Activated naive CD4-positive, alpha-beta T cell treated with anti-CD3 and anti-CD28 coated beads for 36 hours (primary cell): ENCODE results near the gene AHNAK2. TPM values are rescaled to one million over a fixed set of nuclear protein-coding genes. Genes with fewer than 3 reads are reported as not detected.

ENCODE experiments used
- CTCF ChIA-PET: fragments of 350-600 bp; sonication (Branson Sonifier 250); formaldehyde crosslinking; loops from one replicate; lab custom pipeline; 2021; ENCODE audit warnings: antibody characterized with exemption; lab: Charles Lee
- DNase-seq: peaks from one replicate; pipeline ENCODE4 v3.0.0-alpha.2; 2020
- H3K27ac Mint-ChIP-seq: one replicate; pipeline ENCODE4 v1.8.0; 2021; ENCODE audit warnings: mild to moderate bottlenecking, mixed read lengths
- H3K27me3 Mint-ChIP-seq: one replicate; pipeline ENCODE4 v1.8.0; 2021; ENCODE audit warnings: low read depth, mixed read lengths
- H3K36me3 Mint-ChIP-seq: one replicate; pipeline ENCODE4 v1.8.0; 2021; ENCODE audit warnings: low read depth, mixed read lengths
- H3K4me1 Mint-ChIP-seq: one replicate; pipeline ENCODE4 v1.8.0; 2021; ENCODE audit warnings: low read depth, mixed read lengths
- H3K4me3 Mint-ChIP-seq: one replicate; pipeline ENCODE4 v1.8.0; 2021; ENCODE audit warnings: mild to moderate bottlenecking, moderate library complexity, mixed read lengths
- H3K9me3 Mint-ChIP-seq: one replicate; pipeline ENCODE4 v1.8.0; 2021; ENCODE audit warnings: mixed read lengths
- intact Hi-C: fragments of 100-400 bp; cut with micrococcal nuclease; formaldehyde crosslinking; loops from one replicate; pipeline ENCODE4 v1.15.1; 2023
- total RNA-seq, 2 experiments: library from RNA; stranded (reverse); gene quantifications; one replicate each; pipeline ENCODE4 v1.2.3, GENCODE V29; 2021

The AHNAK2 gene
- total RNA-seq, 2 experiments from 2014 or later: 0.10 TPM

DNA sequence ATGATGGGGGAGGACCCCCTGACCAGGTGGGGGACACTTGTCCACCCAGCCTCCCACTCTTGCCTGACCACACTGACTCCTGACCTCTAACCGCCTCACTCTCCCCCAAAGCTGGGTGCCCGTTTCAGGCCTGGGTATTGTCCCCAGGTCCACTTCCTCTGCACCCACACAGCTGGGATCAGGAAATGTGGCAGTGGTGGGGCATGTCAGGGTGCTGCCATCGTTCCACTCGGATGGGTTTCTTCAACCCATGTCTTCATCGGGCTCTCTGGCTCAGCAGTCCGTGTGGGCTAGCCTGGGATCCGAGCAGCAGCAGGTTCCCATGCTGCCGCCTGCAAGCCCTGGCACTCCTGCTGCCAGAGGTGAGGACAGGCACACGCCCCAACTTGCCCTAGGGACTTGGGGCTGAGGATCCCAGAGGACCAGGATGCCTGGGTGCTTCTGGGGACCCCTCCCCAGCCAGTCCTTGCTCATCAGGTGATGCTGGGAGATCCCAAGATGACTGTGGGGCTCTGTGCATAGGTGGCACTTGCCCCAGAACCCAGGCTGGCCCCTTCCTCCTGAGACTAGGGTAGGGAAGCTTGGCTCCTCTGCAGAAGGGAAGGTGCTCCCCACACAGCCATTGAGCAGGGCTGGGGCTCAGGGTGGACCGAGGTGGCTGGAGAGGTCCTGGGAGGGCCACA is 4.5 kb upstream of the AHNAK2 start:
- CTCF ChIA-PET: interaction anchor here (3.7 kb wide), 1 partner anchor 62 kb away, joined by 29 read pairs; no protein-coding TSS in a partner anchor
- Mint-ChIP-seq H3K9me3 (no peaks in the 10 kb centered on the region), H3K36me3 (no peaks in the 10 kb centered on the region), H3K4me3 (no peak overlapping the region), H3K4me1 (peaks cover 7% of the 10 kb centered on the region), H3K27ac (no peak overlapping the region), H3K27me3 (peaks cover 7% of the 10 kb centered on the region)
- intact Hi-C loops: loop anchor here (10.0 kb wide), 1 partner anchor 512 kb away; the partner anchor contains the start of gene TEDC1
- DNase-seq: no peak

DNA sequence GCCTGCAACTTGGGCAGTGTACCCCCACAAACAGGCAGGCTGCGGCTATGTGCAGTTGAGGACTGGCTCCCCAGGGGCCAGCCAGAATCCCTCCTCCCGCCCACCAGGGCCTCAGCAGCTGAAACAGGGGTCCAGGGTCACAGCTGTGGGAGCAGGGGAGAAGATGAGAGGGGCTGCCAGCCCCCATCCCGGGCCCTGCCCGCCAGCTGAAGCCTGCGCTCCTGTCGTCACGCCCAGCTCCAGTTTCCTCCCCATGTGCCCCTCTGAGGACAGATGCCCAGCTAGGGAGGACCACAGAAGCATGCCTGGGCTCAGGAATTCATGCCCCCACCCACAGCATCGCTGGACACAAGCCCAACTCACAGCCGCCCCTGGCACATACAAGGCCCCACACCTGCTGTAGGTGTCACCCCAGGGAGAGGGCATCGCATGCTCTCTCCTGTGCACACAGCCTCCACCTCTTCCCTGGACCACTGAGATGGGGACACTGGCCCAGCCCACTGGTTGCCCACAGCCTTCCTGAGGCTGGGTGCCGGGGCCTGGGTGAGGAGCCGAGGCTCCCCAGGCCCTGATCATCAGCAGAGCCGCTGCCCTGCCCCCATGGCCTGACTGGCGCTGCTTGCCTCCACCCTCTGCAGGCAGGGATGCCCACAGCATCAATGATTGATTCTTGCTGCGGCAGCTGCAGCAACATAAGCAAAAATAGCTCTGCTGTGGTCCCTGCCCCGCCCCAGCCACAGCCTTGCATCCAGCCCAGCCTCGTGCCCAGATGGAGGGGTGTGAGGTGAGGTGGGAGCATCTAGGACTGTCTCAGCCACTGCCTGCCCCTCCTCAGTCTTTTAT is 3.7 kb upstream of the AHNAK2 start:
- Mint-ChIP-seq H3K4me3 (no peak overlapping the region), H3K27me3 (peaks cover 14% of the 10 kb centered on the region), H3K36me3 (no peaks in the 10 kb centered on the region), H3K27ac (no peak overlapping the region), H3K4me1 (peaks cover 11% of the 10 kb centered on the region), H3K9me3 (no peaks in the 10 kb centered on the region)
- no peak for DNase-seq
- intact Hi-C loops: loop anchor here (10.0 kb wide), 1 partner anchor 513 kb away; the partner anchor contains the start of gene TEDC1
- CTCF ChIA-PET: interaction anchor here (1.8 kb wide), 1 partner anchor 64 kb away, joined by 8 read pairs; no protein-coding TSS in a partner anchor

DNA sequence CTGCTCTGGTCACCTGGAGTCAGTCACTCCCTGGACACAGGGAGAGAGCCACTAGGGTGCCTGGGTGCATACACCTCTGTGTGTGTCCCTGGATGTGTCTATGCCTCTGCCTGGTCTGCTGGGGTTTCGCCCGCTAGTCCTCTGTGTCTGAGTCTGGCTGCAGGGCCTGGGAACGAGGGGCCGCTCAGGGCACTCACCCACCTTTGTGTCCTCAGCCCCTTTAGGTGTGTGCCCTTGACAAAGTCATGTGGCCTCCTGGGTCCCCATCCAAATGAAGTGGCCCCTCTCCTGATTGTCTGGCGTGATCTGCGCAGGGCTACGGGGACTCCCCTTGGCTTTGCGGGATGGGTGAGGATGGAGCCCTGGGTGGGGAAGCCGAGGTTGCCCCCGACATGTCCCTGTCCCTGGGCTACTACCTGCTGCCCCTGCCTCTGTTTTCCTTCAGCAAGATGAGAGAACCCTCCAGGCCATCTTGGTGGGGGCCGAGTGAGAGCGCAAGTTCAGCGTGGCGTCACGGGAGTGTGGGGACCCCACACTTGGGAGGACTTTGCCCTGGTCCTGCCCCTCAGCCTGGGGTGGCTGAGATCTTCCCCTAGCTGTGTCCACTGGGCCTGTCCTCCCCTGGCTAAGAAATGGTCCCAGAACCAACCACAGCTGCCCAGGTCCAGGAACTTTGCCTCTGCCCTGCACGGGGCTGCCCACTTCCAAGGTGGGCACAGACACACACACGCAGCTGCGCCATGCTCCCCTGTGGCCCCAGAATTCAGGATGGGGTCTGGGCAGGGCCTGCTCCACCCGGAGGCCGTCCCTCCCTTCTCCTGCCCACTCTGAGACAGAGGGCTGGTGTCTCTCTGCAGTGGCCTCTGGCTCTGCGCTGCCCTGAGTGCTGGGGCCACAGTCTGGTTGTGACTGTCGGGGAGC is 2.7 kb upstream of the AHNAK2 start:
- no peak for DNase-seq
- no peak overlapping the region for H3K4me3 Mint-ChIP-seq
- H3K9me3 Mint-ChIP-seq: no peaks in the 10 kb centered on the region
- intact Hi-C loops: loop anchor here (10.0 kb wide), 1 partner anchor 514 kb away; the partner anchor contains the start of gene TEDC1
- no peak overlapping the region for H3K27ac Mint-ChIP-seq
- H3K27me3 Mint-ChIP-seq: peaks cover 17% of the 10 kb centered on the region
- H3K36me3 Mint-ChIP-seq: no peaks in the 10 kb centered on the region
- H3K4me1 Mint-ChIP-seq: peaks cover 10% of the 10 kb centered on the region
- CTCF ChIA-PET: interaction anchor here (1.8 kb wide), 1 partner anchor 65 kb away, joined by 8 read pairs; no protein-coding TSS in a partner anchor

DNA sequence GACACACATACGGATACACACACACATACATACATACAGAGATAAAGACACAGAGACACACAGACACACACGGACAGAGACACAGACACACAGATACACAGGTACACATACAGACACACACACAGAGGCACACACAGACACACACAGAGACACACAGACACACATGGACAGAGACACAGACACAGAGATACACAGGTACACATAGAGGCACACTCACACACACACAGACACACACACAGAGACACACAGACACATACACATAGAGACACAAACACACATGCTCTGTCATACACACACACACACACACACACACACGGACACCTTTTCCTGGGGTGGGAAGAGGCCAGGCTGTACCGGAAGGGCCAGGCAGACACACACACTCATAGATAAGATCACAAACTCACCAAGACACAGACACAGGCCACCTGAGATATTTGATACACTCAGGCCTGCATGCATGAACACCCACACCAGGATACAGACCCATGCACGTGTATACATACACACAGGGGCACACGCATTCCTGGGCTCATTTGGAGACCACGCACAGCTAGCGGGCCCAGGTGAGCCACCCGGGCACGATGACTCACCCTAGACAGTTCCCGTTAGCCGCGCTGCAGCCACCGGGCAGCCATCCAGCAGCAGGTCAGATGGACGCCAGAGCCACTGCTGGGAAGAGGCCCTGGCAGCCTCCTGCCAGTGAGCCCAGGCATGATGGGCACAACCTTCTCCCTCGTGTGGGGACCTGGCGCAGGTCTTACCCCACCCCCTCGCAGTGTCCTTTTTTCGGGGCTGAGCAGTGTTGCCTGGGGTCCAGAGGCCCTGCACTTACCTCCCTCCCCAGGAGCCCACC is 1.8 kb upstream of the AHNAK2 start:
- H3K36me3 Mint-ChIP-seq: no peaks in the 10 kb centered on the region
- CTCF ChIA-PET: interaction anchor here (1.8 kb wide), 1 partner anchor 66 kb away, joined by 8 read pairs; no protein-coding TSS in a partner anchor
- H3K4me1 Mint-ChIP-seq: peaks cover 13% of the 10 kb centered on the region
- peaks cover 17% of the 10 kb centered on the region for H3K27me3 Mint-ChIP-seq
- DNase-seq: no peak
- no peak overlapping the region for H3K27ac Mint-ChIP-seq
- no peaks in the 10 kb centered on the region for H3K9me3 Mint-ChIP-seq
- no peak overlapping the region for H3K4me3 Mint-ChIP-seq
- intact Hi-C loops: loop anchor here (10.0 kb wide), 1 partner anchor 515 kb away; the partner anchor contains the start of gene TEDC1

DNA sequence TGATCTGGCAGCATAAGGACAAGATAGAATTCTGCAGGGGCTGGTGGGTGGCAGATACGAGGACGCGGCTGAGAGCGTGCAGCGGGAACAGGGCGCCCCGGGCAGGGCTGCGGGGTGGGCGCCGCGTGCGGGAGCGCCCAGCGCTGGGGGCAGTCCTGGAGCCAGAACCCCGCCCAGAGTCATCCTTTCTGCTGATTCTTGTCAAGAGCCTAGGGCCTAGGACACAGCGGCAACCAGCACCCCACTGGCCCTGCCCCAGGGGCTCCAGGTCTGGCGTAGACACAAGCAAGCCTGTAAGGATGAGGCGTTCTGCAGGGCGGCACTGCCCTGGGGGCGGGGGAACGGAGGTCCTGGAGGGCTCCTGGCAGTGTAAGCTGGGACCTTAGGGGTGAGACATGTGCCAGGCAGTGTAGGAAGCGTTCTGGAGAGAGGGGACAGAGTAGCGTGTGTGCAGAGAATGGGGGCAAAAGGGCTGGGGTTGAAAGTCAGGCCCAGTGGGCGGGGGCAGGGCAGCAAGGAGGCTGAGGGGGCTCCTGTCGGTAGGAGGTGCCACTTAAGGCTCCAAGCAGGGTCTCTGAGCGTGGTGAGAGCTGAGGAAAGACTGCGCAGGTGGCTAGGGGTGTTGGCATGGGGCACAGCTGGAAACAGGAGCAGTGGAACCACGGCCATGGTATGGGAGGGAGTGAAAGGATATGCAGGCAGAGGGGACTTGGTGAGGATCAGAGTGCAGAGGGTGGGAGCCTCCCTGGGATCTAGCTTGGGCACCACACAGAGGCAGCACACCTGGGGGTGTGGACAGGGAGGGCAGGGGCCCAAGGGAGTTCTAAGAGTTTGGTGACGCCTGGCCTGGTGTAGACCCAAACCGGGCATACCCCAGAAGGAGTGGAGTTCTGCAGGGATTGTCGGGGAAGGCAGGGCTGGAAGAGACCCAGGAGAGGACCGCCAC is 845 bp upstream of the AHNAK2 start:
- no peak overlapping the region for H3K27ac Mint-ChIP-seq
- no peak for DNase-seq
- H3K4me3 Mint-ChIP-seq: peak overlapping the region; percentile 11

DNA sequence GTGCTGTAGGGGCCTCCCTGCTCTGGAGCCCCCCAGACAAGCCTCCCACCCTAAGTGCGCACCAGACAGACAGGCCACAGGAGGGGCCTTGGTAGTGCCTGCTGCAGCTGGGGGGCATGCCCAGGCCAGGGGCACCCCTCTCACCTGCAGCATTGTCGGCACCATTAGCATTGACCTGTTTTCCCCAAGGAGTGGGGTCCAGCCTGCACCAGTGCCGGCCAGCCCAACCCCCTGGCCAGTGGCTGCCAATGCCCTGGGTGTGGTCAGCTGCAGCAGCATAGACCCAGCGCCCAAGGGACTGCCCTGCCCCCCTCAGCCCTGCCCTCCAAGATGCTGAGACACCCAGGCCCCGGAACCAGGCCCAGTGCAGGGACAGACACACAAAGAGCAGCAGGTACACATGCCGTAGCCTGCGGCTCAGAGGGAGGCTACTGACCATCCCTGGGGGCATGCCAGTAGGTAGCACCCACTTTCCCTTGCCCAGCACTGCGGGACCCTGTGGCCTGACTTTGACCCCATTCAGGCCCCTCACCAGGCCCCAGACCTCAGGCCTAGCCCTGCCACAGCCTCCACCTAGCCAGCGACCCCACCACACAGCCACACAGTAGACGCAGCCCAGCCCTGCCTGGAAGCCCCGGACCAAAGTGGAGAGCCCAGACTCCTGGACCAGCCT is 1.0 kb downstream of the AHNAK2 start:
- Mint-ChIP-seq H3K9me3 (no peaks in the 10 kb centered on the region), H3K27me3 (peaks cover 17% of the 10 kb centered on the region), H3K27ac (no peak overlapping the region), H3K36me3 (no peaks in the 10 kb centered on the region), H3K4me3 (peak overlapping the region; percentile 76), H3K4me1 (peaks cover 11% of the 10 kb centered on the region)
- no peak for DNase-seq
- CTCF ChIA-PET: interaction anchor here (0.6 to 6.7 kb wide), 7 partner anchors 37 to 118 kb away, joined by 3 to 129 read pairs (median 4); no protein-coding TSS in a partner anchor
- intact Hi-C loops: loop anchor here (1.0 to 2.0 kb wide), 2 partner anchors 44 kb away; partner anchors contain the start of gene CDCA4

More for the DNA sequence above, 845 bp upstream of the AHNAK2 start:
- Mint-ChIP-seq H3K9me3 (no peaks in the 10 kb centered on the region), H3K4me1 (peaks cover 11% of the 10 kb centered on the region), H3K36me3 (no peaks in the 10 kb centered on the region), H3K27me3 (peaks cover 17% of the 10 kb centered on the region)
- intact Hi-C loops: no loop called here
- CTCF ChIA-PET: interaction anchor here (0.8 kb wide), 1 partner anchor 67 kb away, joined by 3 read pairs; no protein-coding TSS in a partner anchor

DNA sequence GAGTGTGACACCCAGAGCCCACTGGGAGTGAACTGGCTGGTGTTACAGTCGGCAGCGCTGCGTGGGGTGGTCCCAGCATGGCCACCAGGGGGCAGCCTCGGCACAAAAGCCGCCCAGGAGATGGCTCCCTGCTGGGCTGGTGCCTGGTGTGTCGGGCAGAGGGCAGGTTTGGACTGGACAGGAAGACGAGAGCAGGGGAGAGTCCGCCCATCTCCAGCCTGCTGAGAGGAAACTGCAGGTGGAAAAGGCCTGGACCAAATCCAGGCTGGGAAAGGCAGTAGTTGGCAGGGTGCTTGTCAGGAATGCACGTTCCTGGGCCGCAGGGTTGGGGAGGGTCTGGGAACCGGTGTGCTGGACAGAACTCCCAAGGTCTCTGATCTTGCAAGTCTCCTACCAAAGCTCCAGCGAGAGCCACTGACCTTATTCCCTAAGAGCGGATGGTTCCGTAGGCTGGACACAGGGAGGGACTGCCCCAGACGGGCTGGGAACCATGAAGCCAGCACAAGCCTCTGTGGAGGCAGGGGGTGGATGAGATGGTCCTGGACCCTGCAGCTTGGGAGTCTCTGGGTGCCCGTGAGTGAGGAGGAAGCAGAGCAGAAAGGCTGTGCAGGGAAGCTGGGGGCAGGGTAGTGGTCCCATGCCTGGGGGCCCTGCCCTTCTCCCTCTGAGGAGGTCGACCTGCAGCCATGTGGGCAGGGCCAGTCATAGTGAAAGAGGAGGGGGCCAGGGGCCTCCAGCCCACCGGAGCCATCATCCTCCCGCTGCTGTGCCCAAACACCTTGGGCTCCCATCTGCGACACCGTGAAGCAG is 1.8 kb downstream of the AHNAK2 start:
- Mint-ChIP-seq H3K4me1 (peaks cover 11% of the 10 kb centered on the region), H3K27me3 (peaks cover 17% of the 10 kb centered on the region), H3K27ac (no peak overlapping the region), H3K36me3 (no peaks in the 10 kb centered on the region), H3K4me3 (peak overlapping the region; percentile 30), H3K9me3 (no peaks in the 10 kb centered on the region)
- CTCF ChIA-PET: interaction anchor here (0.6 to 6.7 kb wide), 12 partner anchors 7 to 119 kb away, joined by 3 to 129 read pairs (median 4); no protein-coding TSS in a partner anchor
- intact Hi-C loops: loop anchor here (1.0 to 2.0 kb wide), 4 partner anchors 43 to 110 kb away; partner anchors contain the start of gene CDCA4
- peak; percentile 89 for DNase-seq

DNA sequence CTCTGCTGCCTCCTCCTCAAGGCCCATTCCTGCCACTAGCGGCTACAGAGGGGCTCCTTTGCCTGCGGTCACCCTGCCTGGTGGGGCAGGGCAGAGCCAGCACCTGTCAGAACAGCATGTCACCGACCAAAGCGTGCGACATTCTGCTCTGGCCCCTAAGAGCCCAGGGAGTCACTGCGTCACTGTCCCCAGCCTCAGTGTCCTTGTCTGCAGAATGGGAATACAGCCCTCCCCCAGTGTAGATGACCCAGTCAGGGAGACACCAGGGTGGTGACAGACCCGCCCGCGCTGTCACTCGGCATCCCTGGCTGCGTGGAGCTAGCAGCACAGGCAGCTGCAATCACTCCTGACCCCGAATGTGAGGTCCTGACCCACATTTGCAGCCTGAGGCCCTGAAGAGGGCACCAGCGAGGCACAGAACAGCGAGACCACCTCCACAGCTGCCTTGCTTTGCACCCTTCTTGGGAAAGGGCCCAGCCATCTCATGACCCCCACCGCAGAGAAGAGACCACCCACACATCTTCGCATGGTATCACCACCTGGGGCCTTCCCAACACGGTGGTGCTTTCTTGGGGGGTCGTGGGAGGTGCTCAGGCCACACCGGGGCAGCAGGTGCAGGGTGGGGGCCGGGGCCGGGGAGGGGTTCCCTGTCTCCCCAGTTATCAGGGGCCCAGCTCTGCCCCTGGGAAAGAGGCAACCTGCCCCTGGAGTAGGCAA is 2.5 kb downstream of the AHNAK2 start:
- Mint-ChIP-seq H3K4me1 (peaks cover 11% of the 10 kb centered on the region), H3K27ac (no peak overlapping the region), H3K9me3 (no peaks in the 10 kb centered on the region), H3K27me3 (peaks cover 17% of the 10 kb centered on the region), H3K4me3 (no peak overlapping the region), H3K36me3 (no peaks in the 10 kb centered on the region)
- intact Hi-C loops: loop anchor here (1.0 to 2.0 kb wide), 3 partner anchors 45 to 111 kb away; partner anchors contain the start of gene CDCA4
- DNase-seq: peak; percentile 23
- CTCF ChIA-PET: interaction anchor here (0.7 to 6.7 kb wide), 20 partner anchors 8 to 516 kb away, joined by 3 to 129 read pairs (median 4); partner anchors contain the start of gene CDCA4
